NOMO-1 (cell line): Measurements from ENCODE around the gene HTR5A.

Experiments used
- DNase-seq, 2 experiments: peaks; one replicate each; lab custom pipeline; 2025; ENCODE audit not compliant: unreplicated experiment in 2 of 2; lab: John Stamatoyannopoulos, UW

Gene HTR5A

DNA sequence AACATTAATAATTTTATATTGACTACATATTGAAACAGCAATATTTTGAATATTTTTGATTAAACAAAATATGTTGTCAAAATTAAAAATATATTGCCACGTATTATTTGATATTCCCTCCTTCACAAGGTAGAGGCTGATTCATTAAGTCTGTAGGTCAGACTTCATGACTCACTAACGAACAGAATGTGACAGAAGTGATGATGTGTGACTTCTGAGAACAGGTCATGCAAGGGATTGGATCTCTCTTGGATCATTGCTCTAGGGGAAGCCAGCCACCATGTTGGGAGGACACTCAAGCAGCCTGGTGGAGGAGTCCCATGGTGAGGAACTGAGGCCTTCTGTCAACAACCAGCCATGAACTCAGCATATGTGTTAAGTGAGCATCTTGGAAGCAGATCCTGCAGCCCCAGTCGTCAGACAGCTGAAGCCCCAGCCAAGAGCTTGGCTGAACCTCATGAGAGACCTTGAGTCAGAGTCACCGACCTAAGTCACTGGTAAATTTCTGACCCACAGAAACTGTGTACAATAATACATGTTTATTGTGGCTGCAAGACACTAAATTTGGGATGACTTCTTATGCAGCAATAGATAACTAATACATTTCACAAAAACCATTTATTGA is 66.6 kb downstream of the HTR5A start:
- no peak for DNase-seq
